Activated T-helper 2 cell treated with anti-CD3 and anti-CD28 coated beads, Interferon-gamma antibody, Interleukin-2, Interleukin-4, amounts not matched to agents 10 μg/mL and 5 μg/mL and 100 μg/mL, durations not matched to agents 14 hours and 24 hours and 36 hours (primary cell): ENCODE results near the gene LTB. TPM values are rescaled to one million over a fixed set of nuclear protein-coding genes. Genes with fewer than 3 reads are reported as not detected.

Source experiments
- DNase-seq: peaks from one replicate; pipeline ENCODE4 v3.0.0; 2021; ENCODE audit warnings: low spot score
- H3K27ac Mint-ChIP-seq: one replicate; pipeline ENCODE4 v1.8.0; 2021; ENCODE audit warnings: mixed read lengths
- H3K27me3 Mint-ChIP-seq: one replicate; pipeline ENCODE4 v1.8.0; 2021; ENCODE audit warnings: low read depth, mixed read lengths
- H3K36me3 Mint-ChIP-seq: one replicate; pipeline ENCODE4 v1.8.0; 2021; ENCODE audit warnings: low read depth, mixed read lengths
- H3K4me1 Mint-ChIP-seq: one replicate; pipeline ENCODE4 v1.8.0; 2021; ENCODE audit warnings: low read depth, mixed read lengths
- H3K4me3 Mint-ChIP-seq: one replicate; pipeline ENCODE4 v1.8.0; 2021; ENCODE audit warnings: low read depth, mild to moderate bottlenecking, moderate library complexity, mixed read lengths
- H3K9me3 Mint-ChIP-seq: one replicate; pipeline ENCODE4 v1.8.0; 2021; ENCODE audit warnings: mixed read lengths
- intact Hi-C: fragments of 100-400 bp; cut with micrococcal nuclease; formaldehyde crosslinking; loops from one replicate; pipeline ENCODE4 v1.15.1; 2023
- total RNA-seq: library from RNA; stranded (reverse); gene quantifications from 2 replicates; pipeline ENCODE4 v1.2.3, GENCODE V29; 2022

LTB gene
- total RNA-seq, 1 donor from 2014 or later: 16.6 TPM

DNA sequence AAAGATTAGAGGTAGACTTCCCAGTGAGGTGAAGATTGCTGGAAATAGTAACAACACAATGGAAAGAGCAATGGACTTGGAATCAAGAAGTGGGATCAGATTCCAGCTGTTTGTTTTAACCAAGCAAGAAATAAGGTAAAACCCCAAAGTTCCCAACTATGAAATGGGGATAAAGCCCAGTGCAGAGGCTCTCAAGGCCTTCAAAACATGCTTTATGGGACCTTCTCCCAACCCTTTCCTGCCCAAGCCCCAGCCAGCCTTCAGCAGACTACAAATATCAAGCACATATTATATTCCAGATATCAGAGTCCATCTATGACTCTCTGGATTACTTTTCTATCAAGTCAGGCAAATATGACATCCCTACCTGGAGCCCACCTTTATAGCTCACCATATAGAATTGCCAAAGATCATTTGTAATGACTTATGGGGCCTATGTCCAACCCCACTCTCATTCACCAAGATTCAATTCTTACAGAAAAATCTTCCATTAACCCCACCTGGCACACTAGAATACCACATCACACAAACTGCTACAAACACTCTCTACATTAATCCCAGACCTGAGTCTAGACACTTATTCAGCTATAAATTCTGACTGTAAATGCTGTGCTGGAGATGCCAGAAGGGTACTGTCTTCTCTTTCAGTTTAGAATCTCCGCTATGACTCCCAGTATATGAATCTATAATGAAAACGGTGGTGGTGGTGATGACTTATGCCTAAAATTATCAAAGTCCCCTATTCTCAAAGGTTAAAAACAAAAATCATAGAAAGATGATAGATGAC lies 46.5 kb downstream of the LTB start:
- H3K4me1 Mint-ChIP-seq: peaks cover 38% of the 10 kb centered on the region
- H3K27me3 Mint-ChIP-seq: no peaks in the 10 kb centered on the region

DNA sequence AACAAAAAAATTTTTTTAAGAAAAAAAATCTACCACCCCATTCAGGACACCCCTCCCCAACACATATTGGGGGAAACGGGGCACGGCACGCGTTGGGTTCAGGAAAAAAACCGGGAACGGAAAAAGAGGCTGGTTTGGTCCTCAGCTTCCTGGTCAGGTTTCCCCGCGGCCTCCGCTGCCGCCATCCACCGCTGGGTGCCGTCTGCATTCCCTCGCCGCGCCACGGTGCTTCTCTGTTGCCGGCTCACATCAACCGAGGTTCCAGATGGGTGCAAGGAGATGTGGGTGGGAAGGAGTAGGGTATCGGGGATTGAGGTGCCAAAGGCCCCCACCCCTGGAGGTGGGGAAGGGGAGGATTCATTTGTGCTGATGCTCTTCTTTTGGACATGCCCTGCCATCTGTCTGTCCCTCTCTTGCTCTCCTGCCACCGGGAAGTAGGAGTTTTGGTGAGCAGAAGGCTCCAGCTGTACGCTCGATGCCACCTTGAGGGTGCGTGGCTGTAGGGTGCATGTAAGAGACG lies 47.6 kb downstream of the LTB start:
- Mint-ChIP-seq H3K27ac (no peak overlapping the region), H3K9me3 (no peaks in the 10 kb centered on the region), H3K4me3 (no peak overlapping the region), H3K27me3 (no peaks in the 10 kb centered on the region), H3K36me3 (peaks cover 91% of the 10 kb centered on the region), H3K4me1 (peaks cover 35% of the 10 kb centered on the region)
- DNase-seq: no peak
- intact Hi-C loops: no loop called here

More for the DNA sequence above, 46.5 kb downstream of the LTB start:
- Mint-ChIP-seq H3K4me3 (no peak overlapping the region), H3K36me3 (peaks cover 91% of the 10 kb centered on the region), H3K9me3 (no peaks in the 10 kb centered on the region), H3K27ac (no peak overlapping the region)
- no peak for DNase-seq
- intact Hi-C loops: no loop called here

DNA sequence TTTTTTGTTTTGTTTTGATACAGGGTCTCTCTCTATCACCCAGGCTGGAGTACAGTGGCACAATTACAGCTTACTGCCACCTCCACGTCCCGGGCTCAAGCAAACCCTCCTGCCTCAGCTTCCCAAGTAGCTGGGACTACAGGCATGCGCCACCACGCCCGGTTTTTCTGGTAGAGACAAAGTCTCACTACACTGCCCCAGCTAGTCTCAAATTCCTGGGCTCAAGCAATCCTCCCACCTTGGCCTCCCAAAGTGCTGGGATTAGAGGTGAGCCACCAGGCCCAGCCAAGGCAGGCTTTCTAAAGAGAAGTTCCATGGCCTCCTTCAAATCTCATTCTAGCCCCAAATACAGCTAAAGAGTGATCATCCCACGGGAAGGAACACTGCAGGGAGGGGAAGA lies 48.2 kb downstream of the LTB start:
- H3K9me3 Mint-ChIP-seq: no peaks in the 10 kb centered on the region
- peaks cover 29% of the 10 kb centered on the region for H3K4me1 Mint-ChIP-seq
- no peaks in the 10 kb centered on the region for H3K27me3 Mint-ChIP-seq
- peaks cover 87% of the 10 kb centered on the region for H3K36me3 Mint-ChIP-seq
- intact Hi-C loops: no loop called here
- no peak overlapping the region for H3K27ac Mint-ChIP-seq
- no peak for DNase-seq
- no peak overlapping the region for H3K4me3 Mint-ChIP-seq

DNA sequence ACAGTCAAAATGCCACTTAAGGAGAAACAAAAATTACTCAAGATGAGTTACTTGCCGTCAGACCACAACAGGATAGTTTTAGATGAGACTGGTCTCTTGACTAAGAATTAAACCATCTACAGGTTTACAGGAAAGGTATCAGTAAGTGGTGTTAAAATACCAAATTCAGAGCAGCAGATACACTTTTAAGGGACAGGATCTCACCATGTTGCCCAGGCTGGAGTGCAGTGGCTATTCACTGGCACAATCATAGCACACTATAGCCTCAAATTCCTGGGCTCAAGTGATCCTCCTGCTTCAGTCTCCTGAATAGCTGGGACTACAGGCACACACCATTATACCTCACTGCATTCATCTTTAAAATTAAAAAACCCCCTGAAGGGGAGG lies 48.8 kb downstream of the LTB start:
- no peak overlapping the region for H3K4me3 Mint-ChIP-seq
- no peak for DNase-seq
- intact Hi-C loops: no loop called here
- peaks cover 84% of the 10 kb centered on the region for H3K36me3 Mint-ChIP-seq
- H3K27me3 Mint-ChIP-seq: no peaks in the 10 kb centered on the region
- peaks cover 23% of the 10 kb centered on the region for H3K4me1 Mint-ChIP-seq
- H3K9me3 Mint-ChIP-seq: no peaks in the 10 kb centered on the region
- H3K27ac Mint-ChIP-seq: no peak overlapping the region

DNA sequence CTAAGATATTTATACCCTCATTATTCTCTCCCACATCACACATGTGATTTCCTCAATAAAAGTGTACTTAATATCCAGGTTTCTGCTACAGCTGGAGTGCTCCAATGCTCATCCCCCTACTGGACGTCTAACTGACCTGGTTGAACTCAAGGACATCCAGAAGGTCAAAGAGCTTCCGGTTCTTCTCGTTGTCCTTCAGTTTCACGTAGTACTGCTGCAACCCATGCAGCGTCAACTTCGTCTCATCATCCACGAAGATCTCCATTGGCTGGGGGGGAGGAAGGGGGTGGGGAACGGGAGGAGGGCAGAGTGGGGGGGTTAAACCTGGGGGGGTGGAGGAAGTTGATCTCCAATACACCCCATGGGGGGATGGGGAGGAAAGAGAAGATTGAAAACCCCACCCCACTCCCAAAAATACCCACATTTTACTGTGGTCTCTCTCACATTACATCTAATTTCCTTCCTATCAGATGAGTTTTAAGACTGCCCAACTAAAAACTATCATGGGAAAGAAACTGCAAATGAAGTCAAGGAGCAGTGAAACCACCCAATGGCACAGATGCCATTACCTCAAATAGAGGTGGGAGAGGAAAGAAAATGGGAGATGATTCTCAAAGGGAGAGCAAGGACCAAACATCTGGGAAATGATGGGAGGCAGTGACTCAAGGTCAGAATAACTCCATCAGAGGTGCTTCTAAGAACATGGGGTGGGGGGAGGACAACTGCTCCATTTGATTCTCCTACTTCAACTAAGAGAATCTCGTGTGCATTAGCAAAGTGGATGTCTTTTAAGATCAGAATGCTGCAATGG lies 49.4 kb downstream of the LTB start:
- no peak for DNase-seq
- Mint-ChIP-seq H3K27ac (peak overlapping the region; percentile 5), H3K9me3 (no peaks in the 10 kb centered on the region), H3K4me1 (peaks cover 20% of the 10 kb centered on the region), H3K4me3 (no peak overlapping the region), H3K36me3 (peaks cover 83% of the 10 kb centered on the region), H3K27me3 (no peaks in the 10 kb centered on the region)
- intact Hi-C loops: no loop called here

DNA sequence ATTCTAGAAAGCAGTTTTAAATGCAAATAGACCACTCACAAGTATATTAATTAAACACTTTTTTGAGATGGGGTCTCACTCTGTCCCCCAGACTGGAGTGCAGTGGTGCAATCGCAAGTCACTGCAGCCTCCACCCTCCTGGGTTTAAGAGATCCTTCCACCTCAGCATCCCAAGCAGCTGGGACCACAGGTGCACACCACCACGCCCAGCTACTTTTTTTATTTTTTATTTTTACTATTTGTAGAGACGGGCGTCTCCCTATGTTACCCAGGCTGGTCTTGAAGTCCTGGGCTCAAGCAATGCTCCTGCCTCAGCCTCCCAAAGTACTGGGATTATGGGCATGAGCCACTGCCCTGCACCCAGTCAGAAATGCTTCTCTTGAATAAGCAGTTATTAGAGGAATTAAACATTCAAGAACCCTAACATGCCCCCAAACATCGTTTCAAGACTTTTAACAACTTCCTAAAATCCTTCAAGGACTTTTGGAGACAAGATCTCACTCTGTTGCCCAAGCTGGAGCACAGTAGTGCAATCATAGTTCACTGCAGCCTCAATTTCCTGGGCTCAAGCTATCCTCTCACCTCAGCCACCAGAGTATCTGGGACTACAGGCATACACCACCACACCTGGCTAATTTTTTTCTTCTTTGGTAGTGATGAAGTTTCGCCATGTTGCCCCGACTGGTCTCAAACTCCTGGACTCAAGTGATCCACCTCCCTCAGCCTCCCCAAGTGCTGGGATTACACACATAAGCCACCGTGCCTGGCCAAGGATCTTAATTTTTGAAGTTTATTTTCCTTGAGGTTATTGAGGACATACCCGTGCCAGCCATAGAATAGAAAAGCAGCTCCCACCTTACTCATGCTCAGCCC lies 50.2 kb downstream of the LTB start:
- Mint-ChIP-seq H3K9me3 (no peaks in the 10 kb centered on the region), H3K27ac (no peak overlapping the region), H3K27me3 (no peaks in the 10 kb centered on the region), H3K36me3 (peaks cover 77% of the 10 kb centered on the region), H3K4me1 (peaks cover 16% of the 10 kb centered on the region), H3K4me3 (no peak overlapping the region)
- intact Hi-C loops: no loop called here
- DNase-seq: no peak

DNA sequence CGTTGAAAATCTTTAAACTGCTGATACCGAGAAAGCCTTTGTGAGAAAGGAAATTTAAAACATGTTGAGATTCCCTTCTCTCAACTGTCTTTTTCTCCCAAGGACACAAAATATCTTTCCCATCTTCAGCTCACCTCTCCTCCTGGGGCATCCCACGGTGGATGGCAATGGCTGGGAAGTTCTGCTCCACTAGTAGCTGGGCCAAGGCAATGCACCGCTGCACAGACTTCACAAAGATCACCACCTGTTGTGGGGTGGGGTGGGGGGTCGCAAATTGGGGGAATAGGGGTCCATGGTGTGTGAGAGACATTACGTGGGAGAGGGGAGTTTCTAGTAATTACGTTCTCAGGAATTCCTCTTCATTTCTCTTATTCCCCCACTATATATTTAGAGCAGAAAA lies 51.1 kb downstream of the LTB start:
- H3K4me1 Mint-ChIP-seq: peaks cover 13% of the 10 kb centered on the region
- H3K27ac Mint-ChIP-seq: no peak overlapping the region
- H3K4me3 Mint-ChIP-seq: no peak overlapping the region
- no peaks in the 10 kb centered on the region for H3K9me3 Mint-ChIP-seq
- DNase-seq: no peak
- intact Hi-C loops: no loop called here
- H3K36me3 Mint-ChIP-seq: peaks cover 71% of the 10 kb centered on the region
- no peaks in the 10 kb centered on the region for H3K27me3 Mint-ChIP-seq

DNA sequence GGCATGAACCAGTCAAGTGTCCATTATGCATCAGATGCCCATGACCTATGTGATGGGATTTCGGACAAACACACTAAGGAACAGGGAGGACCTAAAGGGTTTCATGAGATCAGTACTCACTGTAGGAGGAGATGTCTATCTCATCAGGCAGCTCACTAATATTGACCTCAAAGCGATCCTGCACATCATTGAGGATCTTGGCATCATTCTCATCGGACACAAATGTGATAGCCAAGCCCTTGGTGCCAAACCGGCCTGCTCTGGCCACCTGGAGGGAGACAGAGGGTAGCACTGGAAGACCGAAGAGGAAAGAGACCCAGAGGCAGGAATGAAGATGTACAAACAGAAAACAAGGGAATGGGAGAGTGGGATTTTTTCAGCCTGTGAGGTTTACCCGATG lies 51.6 kb downstream of the LTB start:
- peaks cover 8% of the 10 kb centered on the region for H3K4me1 Mint-ChIP-seq
- no peaks in the 10 kb centered on the region for H3K27me3 Mint-ChIP-seq
- H3K36me3 Mint-ChIP-seq: peaks cover 66% of the 10 kb centered on the region
- intact Hi-C loops: no loop called here
- no peak overlapping the region for H3K4me3 Mint-ChIP-seq
- H3K9me3 Mint-ChIP-seq: no peaks in the 10 kb centered on the region
- no peak for DNase-seq
- no peak overlapping the region for H3K27ac Mint-ChIP-seq

Other genes with a start within 250 kb of the LTB start
- 3,580 and 3,693 TPM in 2 replicates for gene HLA-B, start 225.2 kb downstream of the LTB start, total RNA-seq
- 5.6 and 6.0 TPM in 2 replicates for gene MICA, start 178.8 kb downstream of the LTB start, total RNA-seq
- gene MICB, start 84.3 kb downstream of the LTB start, total RNA-seq: 30.6 and 31.5 TPM in 2 replicates
- not detected in 2 replicates for gene MCCD1, start 53.5 kb downstream of the LTB start, total RNA-seq
- 579 and 583 TPM in 2 replicates for gene DDX39B, start 40.4 kb downstream of the LTB start, total RNA-seq
- gene ATP6V1G2, start 35.8 kb downstream of the LTB start, total RNA-seq: 0.69 and 0.82 TPM in 2 replicates
- 15.7 and 17.6 TPM in 2 replicates for gene NFKBIL1, start 34.8 kb downstream of the LTB start, total RNA-seq
- 293 and 308 TPM in 2 replicates for gene LTA, start 10.1 kb downstream of the LTB start, total RNA-seq
- 94.4 and 96.8 TPM in 2 replicates for gene TNF, start 6.9 kb downstream of the LTB start, total RNA-seq
- 10.2 and 14.6 TPM in 2 replicates for gene LST1, start 3.9 kb upstream of the LTB start, total RNA-seq
- 8.0 and 9.3 TPM in 2 replicates for gene NCR3, start 10.6 kb upstream of the LTB start, total RNA-seq
- 71.8 and 78.2 TPM in 2 replicates for gene AIF1, start 32.8 kb upstream of the LTB start, total RNA-seq
- gene PRRC2A, start 38.3 kb upstream of the LTB start, total RNA-seq: 298 and 304 TPM in 2 replicates
- 330 and 335 TPM in 2 replicates for gene BAG6, start 70.2 kb upstream of the LTB start, total RNA-seq
- 2.3 and 2.4 TPM in 2 replicates for gene APOM, start 73.5 kb upstream of the LTB start, total RNA-seq
- gene C6orf47, start 78.4 kb upstream of the LTB start, total RNA-seq: 18.1 and 19.3 TPM in 2 replicates
- gene GPANK1, start 82.6 kb upstream of the LTB start, total RNA-seq: 31.5 and 34.7 TPM in 2 replicates
- gene CSNK2B, start 83.7 kb upstream of the LTB start, total RNA-seq: 266 and 279 TPM in 2 replicates
- gene LY6G5B, start 87.6 kb upstream of the LTB start, total RNA-seq: 31.0 and 32.1 TPM in 2 replicates
- 4.6 and 4.8 TPM in 2 replicates for gene LY6G5C, start 98.6 kb upstream of the LTB start, total RNA-seq
- gene ABHD16A, start 120.9 kb upstream of the LTB start, total RNA-seq: 51.4 and 52.7 TPM in 2 replicates
- gene LY6G6F, start 124.4 kb upstream of the LTB start, total RNA-seq: not detected in 2 replicates
- not detected in 2 replicates for gene LY6G6D, start 132.9 kb upstream of the LTB start, total RNA-seq
- gene LY6G6C, start 139.3 kb upstream of the LTB start, total RNA-seq: not detected in 2 replicates
- gene MPIG6B, start 140.9 kb upstream of the LTB start, total RNA-seq: not detected in 2 replicates
- 5.8 and 7.7 TPM in 2 replicates for gene DDAH2, start 146.9 kb upstream of the LTB start, total RNA-seq
- gene CLIC1, start 154.1 kb upstream of the LTB start, total RNA-seq: 412 and 423 TPM in 2 replicates
- 82.8 and 93.3 TPM in 2 replicates for gene MSH5, start 157.6 kb upstream of the LTB start, total RNA-seq
- 16.4 and 18.9 TPM in 2 replicates for gene SAPCD1, start 180.2 kb upstream of the LTB start, total RNA-seq
- gene VWA7, start 194.9 kb upstream of the LTB start, total RNA-seq: 5.6 and 5.9 TPM in 2 replicates
- 166 and 176 TPM in 2 replicates for gene VARS1, start 213.3 kb upstream of the LTB start, total RNA-seq
- 130 TPM in 2 replicates for gene LSM2, start 224.5 kb upstream of the LTB start, total RNA-seq
- 2.1 and 2.4 TPM in 2 replicates for gene HSPA1L, start 232.9 kb upstream of the LTB start, total RNA-seq
- 112 and 118 TPM in 2 replicates for gene HSPA1A, start 233.1 kb upstream of the LTB start, total RNA-seq
- gene HSPA1B, start 245.3 kb upstream of the LTB start, total RNA-seq: 116 and 120 TPM in 2 replicates